ENCODE measurements around the gene PDZD11. TPM values are rescaled to one million over a fixed set of nuclear protein-coding genes. Genes with fewer than 3 reads are reported as not detected.
A peak's percentile ranks its signal among the peaks of the same experiment; 100 is the strongest.
"Not testable (repeated sequence)": the region's sequence is repeated elsewhere in the genome, so short reads cannot be mapped to it uniquely, and the experiment has no call there.

PDZD11 gene
- total RNA-seq, 1 donor from 2014 or later, result 23.0 TPM

GRCh38 chrX:70292788-70293187, 3.1 kb upstream of the PDZD11 start:
- no peaks in the 10 kb centered on the region for H3K9me3 ChIP-seq
- H3K4me1 ChIP-seq, result peaks cover 13% of the 10 kb centered on the region
- peaks cover 3% of the 10 kb centered on the region for H3K36me3 ChIP-seq
- no peak overlapping the region for H3K4me3 ChIP-seq
- DNase-seq (no peak), ATAC-seq (no peak)
- intact Hi-C loops (cut with DNase I), result no loop called here
- TF ChIP-seq, protein P1, sequence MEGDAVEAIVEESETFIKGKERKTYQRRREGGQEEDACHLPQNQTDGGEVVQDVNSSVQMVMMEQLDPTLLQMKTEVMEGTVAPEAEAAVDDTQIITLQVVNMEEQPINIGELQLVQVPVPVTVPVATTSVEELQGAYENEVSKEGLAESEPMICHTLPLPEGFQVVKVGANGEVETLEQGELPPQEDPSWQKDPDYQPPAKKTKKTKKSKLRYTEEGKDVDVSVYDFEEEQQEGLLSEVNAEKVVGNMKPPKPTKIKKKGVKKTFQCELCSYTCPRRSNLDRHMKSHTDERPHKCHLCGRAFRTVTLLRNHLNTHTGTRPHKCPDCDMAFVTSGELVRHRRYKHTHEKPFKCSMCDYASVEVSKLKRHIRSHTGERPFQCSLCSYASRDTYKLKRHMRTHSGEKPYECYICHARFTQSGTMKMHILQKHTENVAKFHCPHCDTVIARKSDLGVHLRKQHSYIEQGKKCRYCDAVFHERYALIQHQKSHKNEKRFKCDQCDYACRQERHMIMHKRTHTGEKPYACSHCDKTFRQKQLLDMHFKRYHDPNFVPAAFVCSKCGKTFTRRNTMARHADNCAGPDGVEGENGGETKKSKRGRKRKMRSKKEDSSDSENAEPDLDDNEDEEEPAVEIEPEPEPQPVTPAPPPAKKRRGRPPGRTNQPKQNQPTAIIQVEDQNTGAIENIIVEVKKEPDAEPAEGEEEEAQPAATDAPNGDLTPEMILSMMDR (IDR thresholded peaks at IDR 0.05), result no peak
- no peaks in the 10 kb centered on the region for H3K27me3 ChIP-seq (ENCODE audit: low read depth)
- H3K27ac ChIP-seq, result no peak overlapping the region

- H3K4me1 ChIP-seq, result peaks cover 13% of the 10 kb centered on the region
- H3K36me3 ChIP-seq, result peaks cover 21% of the 10 kb centered on the region
- peak overlapping the region; percentile 62 for H3K4me3 ChIP-seq
- H3K9me3 ChIP-seq, result no peaks in the 10 kb centered on the region
- TF ChIP-seq, protein P1 (IDR thresholded peaks at IDR 0.05), result no peak
- no peak for DNase-seq
- peak overlapping the region; percentile 72 for H3K27ac ChIP-seq
- no peaks in the 10 kb centered on the region for H3K27me3 ChIP-seq (ENCODE audit: low read depth)
- intact Hi-C loops (cut with DNase I), result no loop called here
- ATAC-seq, result no peak
These were observed 447 bp downstream of the PDZD11 start for GRCh38 chrX:70289168-70289792.

DNA sequence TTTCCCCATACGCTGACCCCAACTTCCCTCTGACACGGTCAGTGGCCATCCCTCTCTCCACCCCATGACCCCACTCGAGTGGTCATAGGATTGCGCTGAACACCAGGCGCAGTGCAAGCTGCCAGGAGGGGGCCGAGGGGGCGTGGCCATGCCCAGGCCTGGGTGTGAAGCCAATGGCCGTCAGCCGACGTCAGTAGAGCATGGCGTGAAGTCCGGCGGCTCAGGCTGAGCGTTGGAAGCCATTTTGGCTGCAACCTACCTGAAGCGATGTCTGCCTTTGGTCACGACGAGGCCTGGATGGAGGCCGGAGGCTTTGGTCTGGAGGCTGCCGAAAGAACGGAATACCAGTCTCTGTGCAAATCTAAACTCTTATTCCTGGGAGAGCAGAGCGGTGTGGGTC, 7.8 kb downstream of the PDZD11 start, which contains the start of gene RAB41:
TSS of gene RAB41 (plus strand) at position 222 of the 400 bp plus-strand sequence. CDS start at position 268, 46 bp downstream.
- H3K27ac ChIP-seq, result no peak within 1 kb of the TSS
- H3K27me3 ChIP-seq (ENCODE audit: low read depth), result no peaks in the 10 kb centered on the region
- no peaks in the 10 kb centered on the region for H3K9me3 ChIP-seq
- DNase-seq (no peak), ATAC-seq (no peak)
- intact Hi-C loops (cut with DNase I), result no loop called here
- TF ChIP-seq, protein P1 (IDR thresholded peaks at IDR 0.05), result no peak
- peaks cover 10% of the 10 kb centered on the region for H3K36me3 ChIP-seq
- H3K4me1 ChIP-seq, result no peaks in the 10 kb centered on the region
- H3K4me3 ChIP-seq, result no peak within 1 kb of the TSS

DNA sequence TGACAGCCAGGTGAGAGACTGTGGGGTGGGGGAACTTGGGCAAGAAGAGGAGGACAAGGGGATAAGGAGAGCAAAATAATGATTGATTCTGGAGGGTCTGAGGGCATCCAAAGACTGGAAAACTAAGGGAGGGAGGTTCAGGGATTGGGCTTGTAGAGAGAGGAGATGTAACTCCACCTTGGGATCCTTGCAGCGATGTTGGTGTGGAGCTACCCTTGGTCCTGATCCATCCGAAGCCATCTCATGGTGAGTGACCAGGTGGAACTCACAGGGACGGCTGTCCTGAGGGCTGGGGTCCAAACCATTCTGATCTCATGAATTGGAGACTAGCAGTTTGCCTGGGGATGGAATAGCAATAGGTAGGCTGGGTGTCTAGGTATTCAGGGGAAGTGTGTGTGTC, 9.2 kb downstream of the PDZD11 start:
- intact Hi-C loops (cut with DNase I), result no loop called here
- Histone ChIP-seq H3K9me3 (no peaks in the 10 kb centered on the region), H3K4me1 (no peaks in the 10 kb centered on the region), H3K36me3 (no peaks in the 10 kb centered on the region), H3K4me3 (no peak overlapping the region), H3K27me3 (ENCODE audit: low read depth) (no peaks in the 10 kb centered on the region), H3K27ac (no peak overlapping the region)
- TF ChIP-seq, protein P1 (IDR thresholded peaks at IDR 0.05), result no peak
- DNase-seq, result no peak
- ATAC-seq, result no peak

GRCh38 chrX:70279081-70279480, 10.6 kb downstream of the PDZD11 start:
- Histone ChIP-seq H3K4me3 (no peak overlapping the region), H3K36me3 (no peaks in the 10 kb centered on the region), H3K4me1 (no peaks in the 10 kb centered on the region), H3K27ac (no peak overlapping the region), H3K27me3 (ENCODE audit: low read depth) (no peaks in the 10 kb centered on the region), H3K9me3 (no peaks in the 10 kb centered on the region)
- intact Hi-C loops (cut with DNase I), result no loop called here
- DNase-seq, result no peak
- TF ChIP-seq, protein P1 (IDR thresholded peaks at IDR 0.05), result no peak
- ATAC-seq, result no peak

GRCh38 chrX:70274029-70274428, 15.7 kb downstream of the PDZD11 start:
- H3K4me1 ChIP-seq; H3K27me3 ChIP-seq (ENCODE audit: low read depth); DNase-seq; ATAC-seq; H3K9me3 ChIP-seq; H3K36me3 ChIP-seq; H3K27ac ChIP-seq; H3K4me3 ChIP-seq; intact Hi-C loops (cut with DNase I): not testable (repeated sequence)
